ENCODE data around the gene ADGRG6.

- TF ChIP-seq POLR2AphosphoS5 (IDR thresholded peaks at IDR 0.05; ENCODE audit: low read depth, low read length) (no peak), POLR2A (IDR thresholded peaks at IDR 0.05; ENCODE audit: low read depth, low read length) (no peak), SPI1 (IDR thresholded peaks at IDR 0.05; ENCODE audit: low read depth, low read length) (no peak), POU2F2 (IDR thresholded peaks at IDR 0.05; ENCODE audit: low read depth, low read length) (no peak)
Measured at GRCh38 chr6:142335415-142335814, 33.6 kb downstream of the ADGRG6 start.
